ENCODE measurements around the gene ZNF397. TPM values are rescaled to one million over a fixed set of nuclear protein-coding genes. Genes with fewer than 3 reads are reported as not detected.

The ZNF397 gene
- total and polyA plus RNA-seq, 2 of the 13 experiments (the other 11 are each of a cell fraction or from before 2014, with no cell fraction given) = 4.7 to 9.4 TPM

GRCh38 chr18:35290094-35290735 is 49.4 kb downstream of the ZNF397 start, which contains the start of gene ZSCAN30 (continued):
- TF ChIP-seq ZNF883 (CRISPR knock-in tag; IDR thresholded peaks at IDR 0.05; ENCODE audit: not compliant biosample characterization) (peak; percentile 82), ZFP36L1 (CRISPR knock-in tag; IDR thresholded peaks at IDR 0.05) (peak; percentile 90), PREB (CRISPR knock-in tag; IDR thresholded peaks at IDR 0.05) (no peak), NFYB (CRISPR knock-in tag; IDR thresholded peaks at IDR 0.05) (no peak), MYPOP (CRISPR knock-in tag; IDR thresholded peaks at IDR 0.05) (0 out of 2 replicates have a peak, but pooled peaks have one; percentile 14), PTBP1 (IDR thresholded peaks at IDR 0.05; ENCODE audit: low read depth, low read length, poor library complexity, severe bottlenecking) (peak; percentile 81), ZNF280D (CRISPR knock-in tag; IDR thresholded peaks at IDR 0.05) (peak; percentile 57; the same call in 1 of the 2 replicates), NCOA2 (CRISPR knock-in tag; IDR thresholded peaks at IDR 0.05) (peak; percentile 46; the same call in 1 of the 2 replicates), NFIC (IDR thresholded peaks at IDR 0.05; ENCODE audit: low read length) (no peak), PPARG (CRISPR knock-in tag; conservative IDR thresholded peaks at IDR 0.05) (0 out of 2 replicates have a peak, but pooled peaks have one; percentile 9), ZNF362 (CRISPR knock-in tag; IDR thresholded peaks at IDR 0.05; ENCODE audit: borderline replicate concordance) (0 out of 2 replicates have a peak, but pooled peaks have one; percentile 58), ZNF740 (CRISPR knock-in tag; IDR thresholded peaks at IDR 0.05) (peak; percentile 45; the same call in 1 of the 2 replicates), CCDC6 (CRISPR knock-in tag; IDR thresholded peaks at IDR 0.05) (0 out of 2 replicates have a peak, but pooled peaks have one; percentile 69)
- TF ChIP-seq, protein P1, sequence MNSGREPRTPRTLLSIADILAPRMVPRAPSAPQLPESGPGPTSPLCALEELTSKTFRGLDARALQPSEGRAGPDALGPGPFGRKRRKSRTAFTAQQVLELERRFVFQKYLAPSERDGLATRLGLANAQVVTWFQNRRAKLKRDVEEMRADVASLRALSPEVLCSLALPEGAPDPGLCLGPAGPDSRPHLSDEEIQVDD (CRISPR knock-in tag; IDR thresholded peaks at IDR 0.05; ENCODE audit: borderline replicate concordance) = peak; percentile 85; the same call in 1 of the 2 replicates
- TF ChIP-seq, protein P2, sequence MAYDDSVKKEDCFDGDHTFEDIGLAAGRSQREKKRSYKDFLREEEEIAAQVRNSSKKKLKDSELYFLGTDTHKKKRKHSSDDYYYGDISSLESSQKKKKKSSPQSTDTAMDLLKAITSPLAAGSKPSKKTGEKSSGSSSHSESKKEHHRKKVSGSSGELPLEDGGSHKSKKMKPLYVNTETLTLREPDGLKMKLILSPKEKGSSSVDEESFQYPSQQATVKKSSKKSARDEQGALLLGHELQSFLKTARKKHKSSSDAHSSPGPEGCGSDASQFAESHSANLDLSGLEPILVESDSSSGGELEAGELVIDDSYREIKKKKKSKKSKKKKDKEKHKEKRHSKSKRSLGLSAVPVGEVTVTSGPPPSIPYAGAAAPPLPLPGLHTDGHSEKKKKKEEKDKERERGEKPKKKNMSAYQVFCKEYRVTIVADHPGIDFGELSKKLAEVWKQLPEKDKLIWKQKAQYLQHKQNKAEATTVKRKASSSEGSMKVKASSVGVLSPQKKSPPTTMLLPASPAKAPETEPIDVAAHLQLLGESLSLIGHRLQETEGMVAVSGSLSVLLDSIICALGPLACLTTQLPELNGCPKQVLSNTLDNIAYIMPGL (CRISPR knock-in tag; IDR thresholded peaks at IDR 0.05; ENCODE audit: borderline replicate concordance in 1 of 2, low read depth in 1 of 2) = peak; percentile 85 to 92

All from HepG2 (cell line).